Spinal cord (tissue), 10 donors: ENCODE measurements around the gene LDLRAD4. TPM values are rescaled to one million over a fixed set of nuclear protein-coding genes. Genes with fewer than 3 reads are reported as not detected.
"Not testable (repeated sequence)": the region's sequence is repeated elsewhere in the genome, so short reads cannot be mapped to it uniquely, and the experiment has no call there.

Source experiments
- DNase-seq, 6 donors: peaks; one replicate each; pipeline versions ENCODE4 v3.0.0 to v3.0.0-alpha.2; 2013 to 2015; ENCODE audit warnings: low spot score in 6 of 6, low read depth in 4 of 6
- H3K27ac ChIP-seq: one replicate; pipeline ENCODE4 v1.5.1; 2013; ENCODE audit warnings: low read depth, low read length, control low read depth
- H3K27me3 ChIP-seq: one replicate; pipeline ENCODE4 v1.6.1; 2013; ENCODE audit warnings: low read length; ENCODE audit not compliant: control insufficient read depth, insufficient read depth
- H3K36me3 ChIP-seq: one replicate; pipeline ENCODE4 v1.6.1; 2013; ENCODE audit warnings: low read length; ENCODE audit not compliant: control insufficient read depth, insufficient read depth
- H3K4me1 ChIP-seq: one replicate; pipeline ENCODE4 v1.6.1; 2013; ENCODE audit warnings: low read length; ENCODE audit not compliant: control insufficient read depth, insufficient read depth
- H3K4me3 ChIP-seq: one replicate; pipeline ENCODE4 v1.5.1; 2013; ENCODE audit warnings: low read depth, low read length, control low read depth
- H3K9me3 ChIP-seq: one replicate; pipeline ENCODE4 v1.6.1; 2013; ENCODE audit warnings: low read length; ENCODE audit not compliant: control insufficient read depth, insufficient read depth
- WGBS: methylation state at CpG from one replicate; pipeline ENCODE4 v1.1.5; 2013; ENCODE audit warnings: missing lambda C conversion rate; ENCODE audit not compliant: insufficient coverage; 5-methylcytosine and 5-hydroxymethylcytosine counted together
- polyA plus RNA-seq, 2 donors: library from polyadenylated mRNA; unstranded; fragments of 120-200 nt; gene quantifications; one replicate each; pipeline ENCODE4 v1.2.1, GENCODE V29; 2013; ENCODE audit not compliant: insufficient read length in 2 of 2
- total RNA-seq, 2 donors: library from RNA; depleted of rRNA in 1 of 2; stranded (reverse); fragments of 120-200 nt in 1 of 2; fragments of >200 nt in 1 of 2; gene quantifications; one replicate each; pipeline versions ENCODE4 v1.2.3 to v1.2.4, GENCODE V29; 2013 to 2014
- donor health status: healthy.

The LDLRAD4 gene
- total and polyA plus RNA-seq, 4 donors = 26.7 to 67.7 (median 38.5) TPM

DNA sequence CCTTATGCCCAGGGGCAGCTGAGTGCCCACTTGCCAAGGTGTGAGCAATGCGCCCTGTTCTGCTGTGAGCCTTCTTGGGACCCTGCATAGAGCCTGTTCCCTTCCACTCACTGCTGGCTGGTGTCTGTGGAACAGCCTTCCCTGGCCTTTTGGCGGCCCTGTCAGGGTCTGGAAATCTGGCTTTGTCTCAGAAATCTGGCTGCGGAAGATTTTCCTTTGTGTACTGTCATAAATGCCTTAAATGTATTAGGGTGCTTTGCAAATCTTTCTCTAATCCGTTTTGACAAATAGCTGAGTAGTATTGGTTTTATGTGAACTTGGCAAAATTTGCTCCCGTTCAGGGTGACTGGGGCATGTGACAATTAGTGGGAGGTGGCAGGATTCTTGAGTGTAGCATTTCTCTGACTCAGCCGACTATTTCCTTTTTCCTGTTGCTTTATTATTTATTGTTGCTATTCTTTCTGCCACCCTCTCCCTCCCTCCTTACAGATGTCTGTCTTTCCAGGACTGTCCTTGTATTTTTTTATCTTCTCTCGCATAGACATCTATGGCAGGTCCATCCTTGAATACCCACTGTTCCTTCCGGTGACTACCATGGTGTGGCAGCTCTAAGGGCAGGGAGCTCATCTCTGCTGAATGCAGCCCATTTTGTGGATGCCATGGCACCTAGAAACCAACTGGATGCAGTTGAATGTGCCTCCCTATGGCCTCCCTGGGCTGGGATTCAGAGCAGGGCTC, 41.8 kb downstream of the LDLRAD4 start:
- Histone ChIP-seq H3K4me3 (no peak overlapping the region), H3K4me1 (peaks cover 53% of the 10 kb centered on the region), H3K27ac (no peak overlapping the region), H3K9me3 (no peaks in the 10 kb centered on the region), H3K27me3 (no peaks in the 10 kb centered on the region), H3K36me3 (peaks cover 4% of the 10 kb centered on the region)
- WGBS = 78% methylated on average over 6 of the region's 8 CpGs
- DNase-seq = no peak

DNA sequence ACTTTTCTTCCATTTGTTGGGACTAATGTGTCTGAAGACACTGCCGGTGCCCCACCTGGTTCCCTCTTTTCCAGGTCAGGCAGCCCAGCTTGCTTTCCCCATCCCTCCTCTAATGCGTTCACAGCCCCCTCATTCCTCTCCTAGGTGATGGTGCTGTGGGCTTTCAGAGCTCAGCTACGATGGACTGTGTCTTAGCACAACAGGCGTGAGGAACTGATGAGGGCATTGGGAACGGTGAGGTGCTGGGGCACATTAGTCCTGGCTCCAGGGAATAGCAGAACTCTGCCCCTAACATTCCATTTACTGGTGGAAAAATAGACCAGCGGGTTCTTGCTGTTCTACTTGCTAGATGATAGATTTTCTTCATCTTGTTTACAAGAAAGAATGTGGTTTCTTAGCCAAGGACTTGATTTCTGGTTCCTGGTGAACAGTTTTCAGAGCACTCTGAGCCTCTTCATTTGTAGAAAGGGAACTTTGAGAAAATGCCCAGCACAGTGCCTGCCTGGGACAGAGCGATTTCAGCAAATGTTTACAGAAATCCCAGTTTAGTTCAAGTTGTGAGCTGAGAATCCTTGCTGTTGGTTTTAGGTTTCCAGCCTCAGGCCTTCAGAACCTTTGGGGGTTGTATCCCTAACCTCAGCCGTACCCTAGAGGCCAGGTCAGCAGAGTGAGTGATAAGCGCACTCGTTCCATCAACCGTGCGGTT, 42.5 kb downstream of the LDLRAD4 start:
- Histone ChIP-seq H3K27me3 (no peaks in the 10 kb centered on the region), H3K27ac (no peak overlapping the region), H3K9me3 (no peaks in the 10 kb centered on the region), H3K4me1 (peaks cover 57% of the 10 kb centered on the region), H3K36me3 (peaks cover 4% of the 10 kb centered on the region), H3K4me3 (no peak overlapping the region)
- 74% methylated on average over 8 of the region's 12 CpGs for WGBS
- DNase-seq = no peak

DNA sequence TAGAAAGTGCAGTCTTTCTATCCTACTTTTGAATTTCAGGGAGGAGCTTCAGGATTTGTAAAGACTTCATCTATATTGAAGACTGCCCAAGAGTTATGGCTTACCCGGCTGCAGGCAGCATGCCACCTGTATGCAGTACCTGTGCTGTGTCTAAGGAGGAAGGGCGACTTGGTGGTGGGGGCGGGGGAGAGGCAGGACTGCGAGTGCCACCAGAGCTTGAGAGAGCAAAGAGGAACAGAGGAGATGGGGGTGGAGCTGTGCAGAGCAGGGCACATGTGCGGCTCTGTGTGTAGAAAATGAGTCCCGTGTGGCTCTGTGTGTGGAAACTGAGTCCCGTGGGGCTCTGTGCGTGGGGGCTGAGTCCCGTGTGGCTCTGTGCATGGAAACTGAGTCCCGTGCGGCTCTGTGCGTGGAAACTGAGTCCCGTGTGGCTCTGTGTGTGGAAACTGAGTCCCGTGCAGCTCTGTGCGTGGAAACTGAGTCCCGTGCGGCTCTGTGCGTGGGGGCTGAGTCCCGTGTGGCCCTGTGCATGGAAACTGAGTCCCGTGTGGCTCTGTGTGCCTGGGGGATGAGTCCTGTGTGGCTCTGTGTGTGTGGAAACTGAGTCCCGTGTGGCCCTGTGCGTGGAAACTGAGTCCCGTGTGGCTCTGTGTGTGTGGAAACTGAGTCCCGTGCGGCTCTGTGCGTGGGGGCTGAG, 43.2 kb downstream of the LDLRAD4 start:
- no peak for DNase-seq
- Histone ChIP-seq H3K9me3 (no peaks in the 10 kb centered on the region), H3K27me3 (no peaks in the 10 kb centered on the region), H3K36me3 (peaks cover 4% of the 10 kb centered on the region), H3K27ac (no peak overlapping the region), H3K4me1 (peaks cover 58% of the 10 kb centered on the region), H3K4me3 (no peak overlapping the region)
- 90% methylated on average over 20 of the region's 26 CpGs for WGBS

DNA sequence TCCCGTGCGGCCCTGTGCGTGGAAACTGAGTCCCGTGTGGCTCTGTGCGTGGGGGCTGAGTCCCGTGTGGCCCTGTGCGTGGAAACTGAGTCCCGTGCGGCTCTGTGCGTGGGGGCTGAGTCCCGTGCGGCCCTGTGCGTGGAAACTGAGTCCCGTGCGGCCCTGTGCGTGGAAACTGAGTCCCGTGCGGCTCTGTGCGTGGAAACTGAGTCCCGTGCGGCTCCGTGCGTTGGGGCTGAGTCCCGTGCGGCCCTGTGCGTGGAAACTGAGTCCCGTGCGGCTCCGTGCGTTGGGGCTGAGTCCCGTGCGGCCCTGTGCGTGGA, 43.8 kb downstream of the LDLRAD4 start:
- not testable (repeated sequence) for DNase-seq, H3K9me3 ChIP-seq, H3K4me3 ChIP-seq, H3K27me3 ChIP-seq, H3K36me3 ChIP-seq, H3K27ac ChIP-seq
- peaks cover 56% of the 10 kb centered on the region for H3K4me1 ChIP-seq
- WGBS = 94% methylated on average over 25 of the region's 33 CpGs

DNA sequence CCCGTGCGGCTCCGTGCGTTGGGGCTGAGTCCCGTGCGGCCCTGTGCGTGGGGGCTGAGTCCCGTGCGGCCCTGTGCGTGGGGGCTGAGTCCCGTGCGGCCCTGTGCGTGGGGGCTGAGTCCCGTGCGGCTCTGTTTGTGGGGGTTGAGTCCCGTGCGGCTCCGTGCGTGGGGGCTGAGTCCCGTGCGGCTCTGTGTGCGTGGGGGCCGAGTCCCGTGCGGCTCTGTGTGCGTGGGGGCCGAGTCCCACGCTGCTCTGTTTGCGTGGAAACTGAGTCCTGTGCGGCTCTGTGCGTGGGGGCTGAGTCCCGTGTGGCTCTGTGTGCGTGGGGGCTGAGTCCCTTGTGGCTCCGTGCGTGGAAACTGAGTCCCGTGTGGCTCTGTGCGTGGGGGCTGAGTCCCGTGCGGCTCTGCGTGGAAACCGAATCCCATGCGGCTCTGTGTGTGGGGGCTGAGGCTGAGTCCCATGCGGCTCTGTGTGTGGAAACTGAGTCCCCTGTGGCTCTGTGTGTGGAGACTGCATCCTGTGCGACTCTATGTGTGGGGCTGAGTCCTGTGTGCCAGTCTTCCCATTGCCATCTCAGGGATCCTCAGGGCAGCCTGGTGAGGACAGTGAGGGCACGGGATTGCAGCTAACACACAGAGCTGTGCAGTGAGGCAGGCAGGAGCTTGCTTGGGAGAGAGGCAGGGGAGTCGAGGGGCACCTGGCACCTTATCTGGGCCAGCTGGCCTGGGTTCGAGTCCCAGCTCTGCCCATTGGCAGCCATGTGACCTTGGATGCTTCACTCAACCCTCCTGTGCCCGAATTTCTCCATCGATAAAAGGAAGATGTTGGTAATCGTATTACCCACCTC, 44.5 kb downstream of the LDLRAD4 start:
- Histone ChIP-seq H3K27me3 (no peaks in the 10 kb centered on the region), H3K4me1 (peaks cover 62% of the 10 kb centered on the region), H3K27ac (no peak overlapping the region), H3K4me3 (no peak overlapping the region), H3K9me3 (no peaks in the 10 kb centered on the region), H3K36me3 (peaks cover 4% of the 10 kb centered on the region)
- no peak for DNase-seq
- WGBS = 96% methylated on average over 45 of the region's 50 CpGs

DNA sequence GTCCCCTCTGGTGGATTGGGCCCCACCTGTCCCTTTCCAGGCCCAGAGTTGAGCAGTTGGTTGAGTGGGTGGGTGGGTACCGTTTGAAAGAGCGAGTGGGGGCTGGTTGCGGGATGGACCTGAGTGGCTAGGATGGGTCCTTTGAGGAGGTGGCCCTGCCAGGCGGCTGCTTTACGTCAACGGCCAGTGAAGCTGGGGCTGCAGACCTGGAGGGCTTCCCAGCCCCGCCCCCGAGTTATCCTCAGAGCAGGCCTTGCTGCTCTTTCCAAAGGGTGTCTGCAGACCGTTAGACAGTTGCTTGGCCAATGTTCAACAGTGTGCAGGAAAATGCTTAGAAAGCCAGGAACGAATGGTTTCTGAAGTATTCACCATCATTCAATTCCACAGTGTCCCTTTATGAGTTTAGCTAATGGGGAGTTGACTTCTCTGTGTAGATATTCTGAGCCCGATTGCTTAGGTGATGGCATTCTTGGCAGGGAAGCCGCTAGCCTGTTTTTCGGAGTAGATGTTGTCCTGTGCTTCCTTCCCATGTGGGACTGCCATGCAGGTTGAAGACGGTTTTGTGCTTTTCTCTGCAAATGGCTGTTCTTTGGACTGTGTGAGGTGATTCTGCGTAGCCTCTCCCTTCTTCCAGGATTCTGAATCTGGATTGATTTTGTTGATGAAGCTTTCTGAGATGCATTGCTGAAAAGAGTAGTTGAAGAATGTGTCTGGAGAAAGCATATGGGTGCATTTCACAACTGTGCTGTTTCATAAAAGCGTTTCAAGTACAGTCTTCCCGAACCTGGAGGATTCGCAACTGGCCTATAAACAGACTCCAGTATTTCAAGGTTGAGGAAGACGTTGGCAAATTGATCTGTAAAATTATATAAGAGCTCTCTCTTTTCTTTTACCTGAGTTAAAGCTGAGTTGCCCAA, 45.8 kb downstream of the LDLRAD4 start:
- no peaks in the 10 kb centered on the region for H3K9me3 ChIP-seq
- peaks cover 4% of the 10 kb centered on the region for H3K36me3 ChIP-seq
- 69% methylated on average over 13 of the region's 19 CpGs for WGBS
- H3K4me3 ChIP-seq = no peak overlapping the region
- H3K4me1 ChIP-seq = peaks cover 62% of the 10 kb centered on the region
- peak in 2 of 6 donors; percentile 52 to 53 for DNase-seq
- no peak overlapping the region for H3K27ac ChIP-seq
- H3K27me3 ChIP-seq = no peaks in the 10 kb centered on the region

DNA sequence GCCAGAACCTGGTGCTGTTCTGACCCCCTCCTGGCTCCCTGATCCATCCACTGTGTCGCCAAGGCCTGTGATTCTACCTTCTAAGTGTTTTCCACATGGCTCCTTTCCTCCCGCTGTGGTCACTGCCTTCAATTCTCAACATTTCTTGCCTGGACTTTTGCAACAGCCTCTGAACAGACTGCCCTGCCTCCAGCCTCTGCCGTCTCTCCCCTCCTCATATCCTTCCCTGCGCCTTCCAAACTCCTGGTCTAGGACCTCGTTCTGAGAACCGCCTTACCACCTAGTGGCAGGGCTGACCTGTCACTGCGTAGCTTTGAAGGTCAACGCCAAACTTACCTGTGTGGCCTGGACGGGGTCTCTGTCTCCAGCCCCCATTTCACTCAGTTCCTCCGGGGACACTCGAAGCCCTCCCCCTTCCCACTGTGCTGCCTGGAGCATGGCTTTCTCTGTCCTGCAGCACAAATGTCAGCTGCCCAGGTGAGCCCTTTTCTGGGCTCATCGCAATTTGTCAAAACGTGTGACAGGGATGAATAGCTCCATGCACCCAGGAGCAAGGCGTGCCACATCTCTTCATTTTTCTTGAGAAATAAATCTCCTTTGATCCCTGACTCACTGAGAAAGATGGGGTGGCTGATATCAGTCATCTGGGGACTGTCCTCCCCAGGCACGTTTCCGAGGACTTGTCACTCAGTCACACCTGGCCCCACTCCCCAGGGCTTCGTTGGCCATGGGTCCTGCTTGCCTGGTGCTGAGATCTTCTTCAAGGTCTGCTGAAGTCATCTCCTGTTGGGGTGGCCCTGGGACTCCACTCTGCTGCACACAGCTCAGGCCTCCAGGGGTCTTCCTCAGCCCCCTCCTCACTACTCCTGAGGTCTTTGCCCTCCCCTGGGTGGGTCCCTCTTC, 46.7 kb downstream of the LDLRAD4 start:
- Histone ChIP-seq H3K4me3 (no peak overlapping the region), H3K27me3 (no peaks in the 10 kb centered on the region), H3K9me3 (no peaks in the 10 kb centered on the region), H3K4me1 (peaks cover 65% of the 10 kb centered on the region), H3K36me3 (peaks cover 4% of the 10 kb centered on the region), H3K27ac (no peak overlapping the region)
- 90% methylated on average over 14 of the region's 17 CpGs for WGBS
- DNase-seq = no peak

DNA sequence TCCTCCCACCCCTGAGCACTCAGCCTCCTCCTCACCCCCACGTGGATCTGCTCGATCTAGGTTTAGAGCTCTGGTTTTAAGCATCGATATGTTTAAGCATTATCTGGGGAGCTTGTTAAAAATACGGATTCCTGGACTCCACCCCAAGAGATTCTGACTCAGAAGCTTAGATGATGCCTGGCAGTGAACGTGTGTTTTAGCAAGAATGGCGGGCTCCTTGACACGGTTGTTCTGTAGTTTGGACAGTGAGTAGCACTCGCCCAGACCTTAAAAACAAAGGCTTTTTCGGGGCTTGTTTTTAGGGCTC, 47.3 kb downstream of the LDLRAD4 start:
- Histone ChIP-seq H3K4me3 (no peak overlapping the region), H3K9me3 (no peaks in the 10 kb centered on the region), H3K36me3 (peaks cover 4% of the 10 kb centered on the region), H3K27me3 (no peaks in the 10 kb centered on the region), H3K27ac (peak overlapping the region; percentile 54), H3K4me1 (peaks cover 65% of the 10 kb centered on the region)
- 91% methylated on average over 7 of the region's 9 CpGs for WGBS
- DNase-seq = no peak
